Testis (tissue), 3 donors: ENCODE results near the gene ATP6V1E1. TPM values are rescaled to one million over a fixed set of nuclear protein-coding genes. Genes with fewer than 3 reads are reported as not detected.

Source experiments
- DNase-seq: peaks from one replicate; pipeline ENCODE4 v3.0.0-alpha.2; 2019
- H3K27ac ChIP-seq, 2 donors: fragments of 200-600 bp; sonication (generic); one replicate each; pipeline ENCODE4 v1.5.1; 2019
- H3K27me3 ChIP-seq: fragments of 200-600 bp; sonication (generic); one replicate; pipeline ENCODE4 v1.5.1; 2019
- H3K36me3 ChIP-seq: fragments of 200-600 bp; sonication (generic); one replicate; pipeline ENCODE4 v1.5.1; 2017; ENCODE audit warnings: low read depth; ENCODE audit errors: missing control alignments
- H3K4me1 ChIP-seq: fragments of 200-600 bp; sonication (generic); one replicate; pipeline ENCODE4 v1.5.1; 2019
- H3K4me3 ChIP-seq, 2 donors: fragments of 200-600 bp; sonication (generic); one replicate each; pipeline ENCODE4 v1.5.1; 2017 to 2019
- H3K9me3 ChIP-seq: fragments of 200-600 bp; sonication (generic); one replicate; pipeline ENCODE4 v1.5.1; 2017
- CTCF ChIP-seq, 3 experiments: fragments of 450-650 bp in 2 of 3; fragments of 200-600 bp in 1 of 3; sonication (generic) in 1 of 3; IDR thresholded peaks; one replicate each; pipeline ENCODE4 v1.5.1; 2016 to 2019; ENCODE audit warnings: antibody characterized with exemption in 3 of 3, mild to moderate bottlenecking in 2 of 3, moderate library complexity in 1 of 3
- POLR2A ChIP-seq: fragments of 450-650 bp; IDR thresholded peaks from one replicate; pipeline ENCODE4 v1.6.1; 2017; ENCODE audit warnings: antibody characterized with exemption, mild to moderate bottlenecking, moderate library complexity
- WGBS, 2 donors: methylation state at CpG; one replicate each; pipeline ENCODE4 v1.1.5; 2018; 5-methylcytosine and 5-hydroxymethylcytosine counted together
- intact Hi-C: fragments of 100-400 bp; cut with DNase I; formaldehyde crosslinking; loops from one replicate; pipeline ENCODE4 v1.15.1; 2023; ENCODE audit warnings: low total_unique reads
- polyA plus RNA-seq: library from polyadenylated mRNA; stranded (reverse); fragments of 350-450 nt; fragmentation: Illumina TruSeq; extraction: RNeasy Lipid Tissue Mini Kit (QIAGEN cat#74804); gene quantifications from one replicate; pipeline ENCODE4 v1.2.3, GENCODE V29; 2014; ENCODE audit warnings: low read depth, low replicate concordance; ENCODE audit not compliant: insufficient read depth
- total RNA-seq, 2 donors: library from RNA; depleted of rRNA; stranded (reverse); fragments of >200 nt; gene quantifications; one replicate each; pipeline ENCODE4 v1.2.3, GENCODE V29; 2016

ATP6V1E1 gene
- total and polyA plus RNA-seq, 3 donors from 2014 or later, result 130 to 160 (median 146) TPM

DNA sequence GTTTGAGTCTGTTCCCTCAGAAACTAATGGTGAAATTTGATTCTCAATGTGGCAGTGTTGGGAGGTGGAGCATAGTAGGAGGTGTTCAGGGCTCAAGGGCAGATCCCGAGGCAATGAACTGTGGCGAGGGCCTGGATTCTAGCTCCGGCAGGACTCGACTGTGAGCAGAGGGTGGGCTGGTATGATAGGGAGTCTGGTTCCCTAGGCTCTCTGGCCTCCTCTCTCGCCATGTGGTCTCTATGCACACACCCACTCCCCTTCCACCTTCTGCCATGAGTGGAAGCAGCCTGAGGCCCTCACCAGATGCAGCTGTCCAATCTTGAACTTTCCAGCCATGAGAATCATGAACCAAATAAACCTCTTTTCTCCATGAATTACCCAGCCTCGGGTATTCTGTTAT is 32.3 kb downstream of the ATP6V1E1 start:
- Histone ChIP-seq H3K4me3 (no peak overlapping the region), H3K27me3 (no peaks in the 10 kb centered on the region), H3K9me3 (no peaks in the 10 kb centered on the region), H3K27ac (no peak overlapping the region), H3K4me1 (no peaks in the 10 kb centered on the region), H3K36me3 (no peaks in the 10 kb centered on the region)
- WGBS, 2 donors, result 96 to 97% methylated on average over 6 of the region's 6 CpGs
- no peak for DNase-seq
- no peak for TF ChIP-seq CTCF (IDR thresholded peaks at IDR 0.05)
- no peak for TF ChIP-seq POLR2A
- intact Hi-C loops, result no loop called here

DNA sequence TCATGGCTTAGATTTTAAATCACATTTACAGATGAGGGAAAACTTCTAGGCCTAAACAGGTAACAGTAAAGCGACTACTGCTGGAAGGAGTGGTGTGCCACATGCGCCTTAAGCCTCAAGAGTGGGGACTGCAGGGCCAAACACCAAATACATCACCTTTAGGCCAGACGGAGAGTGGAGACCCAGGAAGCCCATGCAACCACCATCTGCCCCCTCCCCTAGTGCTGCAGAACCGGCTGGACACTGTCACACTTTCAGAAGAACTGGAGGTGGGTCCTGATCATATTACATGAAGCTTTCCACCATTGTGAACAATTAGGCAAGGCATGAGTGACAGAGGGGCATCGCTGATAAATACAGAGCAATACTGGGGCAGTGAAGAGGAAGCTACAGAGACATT is 36.3 kb downstream of the ATP6V1E1 start:
- H3K9me3 ChIP-seq, result no peaks in the 10 kb centered on the region
- intact Hi-C loops, result no loop called here
- 84 to 93% methylated on average over 5 of the region's 5 CpGs for WGBS, 2 donors
- H3K27me3 ChIP-seq, result no peaks in the 10 kb centered on the region
- no peak overlapping the region for H3K27ac ChIP-seq
- H3K4me1 ChIP-seq, result no peaks in the 10 kb centered on the region
- H3K4me3 ChIP-seq, result no peak overlapping the region
- no peaks in the 10 kb centered on the region for H3K36me3 ChIP-seq
- no peak for TF ChIP-seq CTCF (IDR thresholded peaks at IDR 0.05)
- TF ChIP-seq POLR2A, result no peak
- DNase-seq, result no peak

DNA sequence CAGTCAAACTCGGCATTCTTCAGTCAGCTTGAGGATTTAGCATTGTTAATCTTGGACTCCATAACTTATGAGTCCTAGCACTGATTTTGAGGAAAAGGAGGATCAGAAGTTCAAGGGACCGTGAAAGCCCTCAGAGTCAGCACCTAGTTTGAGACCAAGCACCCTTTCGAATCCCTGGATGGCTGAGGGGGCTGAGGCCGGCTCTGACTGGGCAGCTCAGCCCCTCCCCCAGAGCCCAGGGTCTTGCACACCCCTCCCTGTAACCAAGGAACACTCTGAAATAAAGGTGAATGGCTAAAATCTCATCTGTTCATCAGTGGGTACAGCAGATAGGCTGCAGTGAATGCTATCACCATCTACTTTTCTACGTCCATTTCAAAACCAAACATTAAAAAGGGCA is 38.0 kb downstream of the ATP6V1E1 start:
- intact Hi-C loops, result no loop called here
- H3K9me3 ChIP-seq, result no peaks in the 10 kb centered on the region
- no peak overlapping the region for H3K4me3 ChIP-seq
- no peak for DNase-seq
- no peaks in the 10 kb centered on the region for H3K4me1 ChIP-seq
- TF ChIP-seq CTCF (IDR thresholded peaks at IDR 0.05) (no peak), POLR2A (no peak)
- no peaks in the 10 kb centered on the region for H3K27me3 ChIP-seq
- WGBS, 2 donors, result 75 to 85% methylated on average over 5 of the region's 5 CpGs
- H3K36me3 ChIP-seq, result no peaks in the 10 kb centered on the region
- H3K27ac ChIP-seq, result no peak overlapping the region

DNA sequence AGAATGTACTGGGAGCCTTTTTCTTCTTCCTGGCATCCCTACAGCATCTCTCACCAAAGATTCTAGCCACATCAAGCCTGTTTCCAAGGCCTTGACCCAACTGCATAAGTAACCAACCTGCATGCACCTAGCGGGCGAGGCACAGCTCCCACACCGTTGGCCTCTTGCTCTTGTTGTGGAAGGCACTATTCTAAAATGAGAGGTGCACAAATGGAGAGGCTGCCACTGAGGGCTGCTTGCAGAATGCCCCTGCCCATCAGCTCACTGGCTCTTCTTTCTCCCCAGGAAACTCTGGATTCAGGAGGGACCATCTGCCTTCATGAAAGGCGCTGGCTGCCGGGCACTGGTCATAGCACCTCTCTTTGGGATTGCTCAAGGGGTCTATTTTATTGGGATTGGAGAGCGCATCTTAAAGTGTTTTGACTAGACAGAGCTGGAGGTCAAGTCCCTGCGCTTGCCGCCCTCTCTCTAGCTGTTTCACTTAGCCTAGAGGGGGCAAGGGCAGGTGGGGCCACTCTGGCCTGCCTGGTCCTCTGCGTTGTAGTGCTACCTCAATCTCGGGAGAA is 38.7 kb downstream of the ATP6V1E1 start:
- 91 to 92% methylated on average over 10 of the region's 10 CpGs for WGBS, 2 donors
- DNase-seq, result no peak
- no peaks in the 10 kb centered on the region for H3K4me1 ChIP-seq
- intact Hi-C loops, result no loop called here
- H3K36me3 ChIP-seq, result no peaks in the 10 kb centered on the region
- TF ChIP-seq POLR2A (no peak), CTCF (IDR thresholded peaks at IDR 0.05) (no peak)
- no peaks in the 10 kb centered on the region for H3K27me3 ChIP-seq
- no peak overlapping the region for H3K27ac ChIP-seq
- no peaks in the 10 kb centered on the region for H3K9me3 ChIP-seq
- no peak overlapping the region for H3K4me3 ChIP-seq

- intact Hi-C loops, result no loop called here
- no peak for DNase-seq
- H3K9me3 ChIP-seq, result no peaks in the 10 kb centered on the region
- no peak for TF ChIP-seq CTCF (IDR thresholded peaks at IDR 0.05)
- TF ChIP-seq POLR2A, result no peak
- 91 to 95% methylated on average over 11 of the region's 11 CpGs for WGBS, 2 donors
- no peaks in the 10 kb centered on the region for H3K4me1 ChIP-seq
- H3K36me3 ChIP-seq, result no peaks in the 10 kb centered on the region
- no peak overlapping the region for H3K4me3 ChIP-seq
- no peak overlapping the region for H3K27ac ChIP-seq
- H3K27me3 ChIP-seq, result no peaks in the 10 kb centered on the region
Observed at GRCh38 chr22:17588606-17589005, 39.9 kb downstream of the ATP6V1E1 start.
